NCI-H2196 treated with DMSO at 0.1 percent for 48 hours (cell line): Measurements from ENCODE around the gene DUSP2.

ENCODE experiments used
- DNase-seq: peaks from one replicate; lab custom pipeline; 2025; ENCODE audit not compliant: unreplicated experiment; lab: John Stamatoyannopoulos, UW

The DUSP2 gene

DNA sequence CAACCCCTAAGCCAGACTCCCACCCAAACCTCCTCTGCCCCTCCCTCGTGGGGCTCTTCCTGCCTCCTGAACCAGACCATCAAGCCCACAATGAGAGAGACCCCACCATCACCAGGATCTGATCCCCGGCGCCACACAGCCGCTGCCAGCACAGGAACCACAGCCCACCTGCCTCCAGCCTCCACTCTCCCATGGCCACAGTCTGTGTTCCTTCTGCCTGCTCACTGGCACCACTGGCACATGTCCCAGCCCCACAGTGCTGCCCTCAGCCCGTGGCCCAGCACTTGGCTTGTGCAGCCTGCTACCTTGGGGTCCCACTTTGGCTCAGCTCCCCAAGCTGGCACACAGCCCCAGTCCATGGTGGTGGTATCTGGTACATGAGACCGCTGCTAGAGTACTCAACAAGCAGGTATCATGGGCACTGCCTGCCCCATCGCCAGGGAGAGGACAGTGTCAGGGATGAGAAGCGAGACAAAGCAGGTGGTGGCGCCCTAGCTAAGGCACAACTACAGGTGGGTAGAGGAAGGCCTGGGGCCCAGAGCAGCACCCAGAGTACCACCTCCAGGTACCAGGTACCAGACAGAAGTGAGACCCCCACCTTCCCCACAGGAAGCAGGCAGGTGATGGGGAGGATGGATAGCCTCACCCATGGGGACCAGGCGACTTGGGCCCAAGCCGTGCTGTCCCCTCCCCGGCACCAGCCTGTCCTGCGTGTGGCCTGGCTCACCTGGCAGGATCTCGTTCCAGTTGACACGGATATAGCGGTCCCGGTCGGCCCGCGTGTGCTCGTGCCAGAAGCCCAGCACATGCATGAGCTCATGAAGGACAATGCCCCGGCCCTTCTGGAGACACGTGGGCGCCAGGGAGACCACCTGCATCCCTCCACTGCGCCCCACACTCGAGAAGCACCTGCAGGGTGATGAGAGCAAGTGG lies 13.2 kb downstream of the DUSP2 start:
- DNase-seq: no peak

- DNase-seq: no peak
These were observed 14.0 kb downstream of the DUSP2 start for GRCh38 chr2:96131152-96131812.

GRCh38 chr2:96130483-96130882 lies 14.8 kb downstream of the DUSP2 start:
- no peak for DNase-seq

DNA sequence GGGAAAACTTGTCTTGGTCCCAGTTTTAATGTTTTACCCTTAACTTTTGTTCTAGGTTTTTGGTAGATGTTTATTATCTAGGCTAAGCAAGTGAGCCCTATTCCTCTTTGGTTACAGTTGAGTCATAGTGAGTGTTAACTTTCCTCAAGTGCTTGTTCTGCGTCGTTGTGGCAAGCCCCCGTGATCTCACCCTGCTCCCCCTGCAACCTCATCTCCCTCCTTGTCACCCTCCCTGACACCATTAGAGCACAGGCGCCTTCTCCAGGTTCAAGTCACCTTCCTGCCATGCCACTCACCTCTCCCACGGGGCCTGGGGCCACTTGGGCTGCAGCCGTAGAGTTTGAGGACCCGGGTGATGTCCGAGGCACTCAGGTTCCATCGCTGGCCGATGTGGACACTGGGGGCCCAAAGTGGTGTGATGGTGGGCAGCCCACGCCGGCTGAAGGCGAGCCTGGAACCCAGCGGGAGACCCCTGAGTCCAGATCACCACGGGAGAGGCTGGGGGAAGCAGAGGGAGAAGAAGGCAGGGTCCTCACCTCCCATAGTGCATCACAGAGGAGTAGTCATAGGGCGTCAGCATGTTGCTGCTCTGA lies 15.6 kb downstream of the DUSP2 start:
- no peak for DNase-seq

GRCh38 chr2:96128456-96128855 lies 16.8 kb downstream of the DUSP2 start:
- DNase-seq: no peak

GRCh38 chr2:96124406-96125265 lies 20.6 kb downstream of the DUSP2 start:
- DNase-seq: no peak

- no peak for DNase-seq
These were observed 21.3 kb downstream of the DUSP2 start for GRCh38 chr2:96123936-96124335.

DNA sequence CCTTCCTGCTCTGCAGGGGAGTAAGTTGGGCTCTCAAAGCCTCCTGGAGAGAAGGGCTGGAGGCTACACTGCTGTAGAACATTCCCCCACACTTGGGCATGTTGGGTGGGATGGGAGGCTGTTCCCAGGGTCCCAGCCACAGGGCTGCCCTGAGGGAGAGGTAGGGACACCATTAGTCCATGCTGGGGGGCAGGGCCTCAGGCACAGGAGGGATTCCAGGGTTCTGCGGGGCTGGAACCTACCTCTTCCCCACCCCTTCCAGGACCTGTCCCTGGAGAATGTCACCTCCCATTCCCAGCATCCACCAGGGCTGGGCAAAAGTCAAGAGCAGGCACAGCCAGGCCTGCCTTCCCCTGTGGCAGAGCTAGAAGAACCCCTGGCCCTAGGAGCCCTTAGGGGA lies 21.9 kb downstream of the DUSP2 start:
- DNase-seq: no peak

GRCh38 chr2:96122391-96122790 lies 22.8 kb downstream of the DUSP2 start:
- DNase-seq: no peak

DNA sequence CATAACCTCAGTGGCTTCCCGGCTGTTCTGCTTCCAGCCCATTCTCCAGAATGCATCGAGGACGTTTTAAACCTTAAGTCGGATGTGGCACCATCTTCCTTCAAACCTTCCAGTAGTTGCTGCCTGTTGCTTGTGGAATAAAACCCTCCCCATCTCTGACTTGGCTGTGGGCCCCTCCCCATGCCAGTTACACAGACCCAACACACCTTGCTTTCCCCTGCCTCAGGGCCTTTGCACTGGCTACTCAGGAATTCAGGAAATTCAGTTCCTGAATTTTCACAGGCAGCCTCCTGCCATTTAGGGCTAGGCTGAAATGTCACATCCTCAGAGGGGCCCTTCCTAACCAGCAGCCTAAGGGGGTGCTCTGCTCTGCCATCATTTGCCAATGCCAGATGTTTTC lies 23.8 kb downstream of the DUSP2 start:
- no peak for DNase-seq

DNA sequence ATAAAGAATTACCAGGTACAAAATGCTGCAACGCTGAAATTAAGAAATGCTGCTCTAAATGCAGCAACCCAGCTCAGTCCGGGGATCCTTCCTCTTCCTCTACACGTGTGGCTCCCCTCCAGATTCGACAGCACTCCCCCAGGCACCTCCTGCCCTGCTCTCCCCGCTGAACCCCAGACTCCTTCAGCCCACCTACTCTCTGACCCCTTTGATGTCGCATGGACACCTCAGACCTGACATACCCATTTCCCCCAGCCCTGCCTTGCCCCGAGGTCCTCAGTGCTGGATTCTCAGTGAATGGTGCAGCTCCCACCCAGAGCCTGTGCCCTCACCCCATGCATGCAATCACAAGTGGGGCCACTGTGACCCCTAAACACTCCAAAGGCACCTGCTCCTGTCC lies 24.2 kb downstream of the DUSP2 start:
- DNase-seq: no peak

DNA sequence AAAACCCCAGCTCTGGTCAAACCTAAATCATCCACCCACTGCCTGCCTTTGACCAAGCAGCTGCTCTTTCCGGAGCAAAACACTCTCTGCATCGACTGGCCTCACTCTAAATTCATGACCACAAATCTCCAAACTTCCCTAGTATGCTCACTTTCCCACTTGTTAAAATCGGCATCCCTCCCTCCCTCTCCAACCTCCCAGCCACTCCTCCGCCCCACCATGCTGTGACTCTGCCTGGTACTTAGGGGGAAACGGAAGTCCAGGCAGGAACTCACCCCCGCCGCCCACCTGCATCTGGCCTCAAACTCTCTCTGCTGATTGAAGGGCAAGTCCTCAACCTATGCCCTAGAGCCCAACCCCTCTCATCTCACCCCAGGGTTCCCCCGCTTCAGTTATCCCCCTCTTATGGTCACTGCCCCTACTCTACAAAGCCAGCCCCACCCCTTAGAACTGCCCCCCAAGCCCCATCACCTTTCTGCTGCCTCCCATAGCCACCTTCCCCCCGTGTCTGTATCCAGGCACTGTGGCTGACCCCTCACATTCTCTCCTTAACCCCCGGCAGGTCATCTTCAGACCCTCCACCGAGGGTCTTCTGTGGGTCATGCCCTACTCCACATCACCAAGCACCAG lies 25.0 kb downstream of the DUSP2 start:
- no peak for DNase-seq

DNA sequence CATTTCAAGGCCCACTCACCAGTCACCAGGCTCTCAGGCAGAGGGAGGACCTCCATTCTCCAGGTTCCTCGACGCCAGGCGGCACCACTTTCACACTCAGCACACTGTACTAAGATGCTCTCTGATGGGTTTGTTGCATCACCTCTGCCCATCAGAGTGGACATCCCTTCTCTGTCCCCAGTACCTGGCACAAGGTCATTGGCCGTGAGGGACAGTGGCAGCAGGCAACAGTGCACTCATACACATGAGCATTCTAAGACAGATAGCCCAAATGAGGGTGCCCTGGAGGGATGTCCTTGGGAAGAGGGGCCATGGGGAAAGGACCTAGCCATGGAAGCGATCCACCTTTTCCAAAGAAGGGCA lies 25.9 kb downstream of the DUSP2 start:
- no peak for DNase-seq

- no peak for DNase-seq
These were observed 26.4 kb downstream of the DUSP2 start for GRCh38 chr2:96118698-96119388.

DNA sequence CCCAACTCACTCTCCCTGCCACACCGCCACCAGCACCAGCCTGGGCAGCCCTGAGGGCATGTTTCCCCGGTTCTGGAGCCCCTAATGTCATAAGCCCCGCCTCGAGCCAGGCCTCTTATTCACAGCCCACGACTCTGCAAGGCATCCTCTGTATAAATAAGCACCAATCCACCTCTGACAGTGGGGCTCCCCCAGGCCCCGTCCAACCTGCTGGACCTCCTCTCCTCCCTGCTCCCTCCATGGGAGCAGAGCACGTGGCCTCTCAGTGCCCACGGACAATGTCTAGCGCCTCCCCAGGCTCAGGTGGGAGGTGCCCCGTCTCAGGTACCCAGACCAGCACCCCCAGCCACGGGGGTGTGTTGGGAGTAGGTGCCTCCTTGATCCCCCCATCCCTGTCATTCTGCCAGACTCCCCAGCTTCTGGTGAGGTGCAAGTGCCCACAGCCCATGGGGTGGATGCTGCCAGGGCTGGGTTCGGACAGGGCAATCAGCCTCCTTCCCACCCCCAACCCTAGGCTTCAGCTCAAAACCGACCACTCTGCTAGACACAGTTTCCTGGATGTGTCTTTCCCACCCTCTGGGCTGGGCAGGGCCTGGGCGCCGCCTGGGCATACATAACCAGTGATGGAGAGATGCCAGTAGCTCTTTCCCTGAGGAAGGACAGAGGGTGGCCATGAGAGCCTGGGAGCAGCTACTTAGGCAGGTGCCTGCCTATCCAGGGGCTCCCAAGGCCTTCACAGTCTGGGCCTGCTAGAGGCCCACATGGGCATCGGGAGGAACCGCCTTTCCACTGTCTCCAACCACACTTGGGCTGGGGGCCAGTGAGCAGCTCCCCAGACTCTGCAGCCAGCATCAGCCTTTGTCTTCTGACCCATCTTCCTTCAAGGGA lies 27.3 kb downstream of the DUSP2 start:
- no peak for DNase-seq

GRCh38 chr2:96116879-96117533 lies 28.2 kb downstream of the DUSP2 start:
- peak; percentile 26 for DNase-seq

DNA sequence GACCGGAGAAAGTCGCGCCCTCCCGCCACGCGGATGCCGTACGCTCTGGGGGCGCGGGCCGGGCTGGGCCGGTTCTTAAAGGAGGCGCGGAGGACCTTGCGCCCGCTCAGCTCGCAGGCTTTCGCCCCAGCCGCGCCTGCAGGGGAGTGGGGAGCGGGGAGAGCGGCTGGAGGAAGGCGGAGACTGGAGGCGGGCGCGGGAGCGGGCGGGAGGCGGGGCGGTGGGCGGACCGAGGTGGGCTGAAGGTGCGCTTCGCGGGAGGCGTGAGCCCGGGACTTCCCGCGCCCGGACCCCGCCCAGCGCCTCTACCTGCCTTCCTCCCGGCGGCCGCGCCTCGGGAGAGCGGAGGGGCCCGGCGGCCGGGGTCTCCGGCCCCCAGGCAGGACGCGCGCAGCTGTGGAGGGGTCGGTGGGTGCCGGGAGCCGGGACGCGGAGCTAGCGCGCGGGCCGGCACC lies 28.8 kb downstream of the DUSP2 start, which contains the start of gene ADRA2B:
Gene ADRA2B (minus strand): TSS at position 148 of the 455 bp plus-strand sequence. CDS start 422 bp downstream, outside the sequence.
- DNase-seq: peak; percentile 53
